OCI-LY7 (cell line): ENCODE results near the gene DQX1. TPM values are rescaled to one million over a fixed set of nuclear protein-coding genes. Genes with fewer than 3 reads are reported as not detected.

ENCODE experiments used
- BruUV-seq: library from RNA; stranded (reverse); fragments of 400-500 nt; replicated peaks from 2 replicates; lab custom pipeline; 2021; lab: Mats Ljungman, UMichigan
- CTCF ChIA-PET: fragments of 300-600 bp; sonication (Branson Sonifier 250); formaldehyde crosslinking; loops from one replicate; lab custom pipeline; 2022; ENCODE audit warnings: antibody characterized with exemption; ENCODE audit not compliant: unreplicated experiment; lab: Charles Lee
- POLR2A ChIA-PET: fragments of 300-600 bp; sonication (Branson Sonifier 250); formaldehyde crosslinking; loops from one replicate; lab custom pipeline; 2022; ENCODE audit warnings: antibody characterized with exemption; lab: Charles Lee
- DNase-seq: peaks from one replicate; pipeline ENCODE4 v3.0.0-alpha.2; 2015; ENCODE audit warnings: low spot score
- H2AFZ ChIP-seq: fragments of 200-600 bp; sonication (generic), shearing (Covaris generic); 2 replicates; pipeline ENCODE4 v1.6.1; 2014; ENCODE audit warnings: mild to moderate bottlenecking, antibody characterized with exemption, low read length, moderate library complexity
- H3K27ac ChIP-seq: fragments of 200-600 bp; sonication (generic); 2 replicates; pipeline ENCODE4 v1.5.1; 2014; ENCODE audit warnings: mixed run types, low read depth, mild to moderate bottlenecking, moderate library complexity, low read length, inconsistent platforms; ENCODE audit not compliant: poor library complexity, severe bottlenecking
- H3K36me3 ChIP-seq: fragments of 200-600 bp; sonication (generic); 2 replicates; pipeline ENCODE4 v1.6.1; 2014; ENCODE audit warnings: mild to moderate bottlenecking, antibody characterized with exemption, low read length, moderate library complexity, mixed read lengths; ENCODE audit not compliant: insufficient read depth
- H3K4me1 ChIP-seq: fragments of 200-600 bp; sonication (generic); 2 replicates; pipeline ENCODE4 v1.5.1; 2014; ENCODE audit warnings: mild to moderate bottlenecking, low read length; ENCODE audit not compliant: insufficient read depth, poor library complexity, severe bottlenecking
- H3K4me2 ChIP-seq: fragments of 200-600 bp; sonication (generic); 2 replicates; pipeline ENCODE4 v1.6.1; 2014; ENCODE audit warnings: mild to moderate bottlenecking, low read length
- H3K4me3 ChIP-seq: fragments of 200-600 bp; sonication (generic); 2 replicates; pipeline ENCODE4 v1.5.1; 2014; ENCODE audit warnings: mild to moderate bottlenecking, low read depth, low read length; ENCODE audit not compliant: poor library complexity, severe bottlenecking
- H3K79me2 ChIP-seq: fragments of 200-600 bp; sonication (generic); 2 replicates; pipeline ENCODE4 v1.6.1; 2016; ENCODE audit warnings: low read depth, mild to moderate bottlenecking, low read length, moderate library complexity, mixed read lengths; ENCODE audit not compliant: insufficient read depth
- H3K9me2 ChIP-seq: fragments of 200-600 bp; sonication (generic); 2 replicates; pipeline ENCODE4 v1.6.1; 2016; ENCODE audit warnings: mild to moderate bottlenecking, low read length, mixed read lengths; ENCODE audit not compliant: insufficient read depth
- H3K9me3 ChIP-seq: fragments of 200-600 bp; sonication (generic); 2 replicates; pipeline ENCODE4 v1.6.1; 2014; ENCODE audit warnings: mild to moderate bottlenecking, mixed run types, low read length, mixed read lengths
- H4K20me1 ChIP-seq: fragments of 200-600 bp; sonication (generic); 2 replicates; pipeline ENCODE4 v1.6.1; 2014; ENCODE audit warnings: mild to moderate bottlenecking, antibody characterized with exemption, low read length, moderate library complexity, mixed read lengths; ENCODE audit not compliant: insufficient read depth
- EZH2phosphoT487 ChIP-seq: fragments of 200-600 bp; sonication (generic); IDR thresholded peaks from 2 replicates; pipeline ENCODE4 v1.6.1; 2018; ENCODE audit warnings: low read depth, borderline replicate concordance, mild to moderate bottlenecking, mixed run types, antibody characterized with exemption, low read length, moderate library complexity, mixed read lengths
- intact Hi-C: fragments of 100-400 bp; cut with micrococcal nuclease; formaldehyde crosslinking; loops from one replicate; pipeline ENCODE4 v1.10.0; 2022; ENCODE audit not compliant: unreplicated experiment
- total RNA-seq, 2 experiments: library from RNA; depleted of rRNA in 1 of 2; stranded (reverse); fragments of >200 nt in 1 of 2; shearing (Covaris generic) in 1 of 2; gene quantifications; 2 replicates each; pipeline ENCODE4 v1.2.3, GENCODE V29; 2014 to 2022
- TF ChIP-seq, protein P1 (sequence below): fragments of 200-600 bp; sonication (generic); conservative IDR thresholded peaks from 2 replicates; pipeline ENCODE4 v1.5.1; 2014; ENCODE audit warnings: mild to moderate bottlenecking, antibody characterized with exemption, low read length, moderate library complexity, mixed read lengths

DQX1 gene
- total RNA-seq, 2 experiments from 2014 or later = 0.32 to 0.76 TPM

DNA sequence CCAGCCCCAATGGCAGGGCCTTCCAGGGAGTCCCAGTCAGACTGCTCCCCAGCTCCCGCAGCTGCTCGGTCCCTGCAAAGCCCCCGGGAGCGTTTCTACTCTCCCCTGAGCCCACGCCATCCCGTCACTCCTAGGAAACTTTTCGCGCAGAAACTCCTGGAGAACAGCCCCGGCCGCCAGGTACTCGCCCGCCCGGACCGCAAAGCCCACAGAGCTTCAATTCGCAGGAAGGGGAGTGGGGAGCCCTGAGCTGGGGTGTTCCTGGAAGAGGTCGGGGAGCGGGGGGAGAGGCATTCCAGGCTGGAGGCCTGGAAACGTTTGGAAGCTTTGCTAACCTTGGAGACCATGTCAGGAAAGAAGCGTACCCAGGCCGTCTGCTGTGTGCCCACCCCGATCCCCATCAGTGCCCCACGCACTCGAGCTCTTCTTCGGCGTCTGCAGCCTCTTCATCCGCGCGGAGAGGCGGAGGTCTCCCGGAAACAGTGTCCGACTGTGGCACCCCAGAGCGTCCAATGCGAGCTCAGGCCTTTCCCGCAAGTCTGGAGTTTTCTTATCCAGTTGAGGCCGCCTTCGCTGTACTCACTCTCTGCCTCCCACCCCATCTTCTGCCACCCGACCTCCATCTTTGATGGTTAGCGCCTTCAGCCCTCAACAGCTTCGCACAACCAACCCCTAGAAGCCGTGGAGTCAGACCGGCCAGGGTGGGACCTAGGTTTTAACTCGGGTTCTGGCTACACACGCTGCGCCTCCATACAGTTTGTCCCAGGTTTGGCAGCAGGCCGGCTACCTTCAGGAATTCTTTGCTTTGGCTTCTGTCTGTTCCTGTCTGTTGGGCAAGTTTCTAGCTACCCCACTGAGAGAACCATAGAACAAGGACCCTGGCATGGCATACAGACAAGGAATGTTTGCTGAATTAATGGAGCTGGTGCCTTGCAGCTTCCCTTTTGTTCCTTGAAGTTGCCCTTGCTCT is 22.2 kb downstream of the DQX1 start:
- Histone ChIP-seq H3K27ac (no peak overlapping the region), H3K4me3 (no peak overlapping the region), H3K4me1 (peaks cover 27% of the 10 kb centered on the region), H3K9me2 (no peaks in the 10 kb centered on the region), H4K20me1 (no peaks in the 10 kb centered on the region), H3K36me3 (peaks cover 15% of the 10 kb centered on the region), H3K4me2 (peak overlapping the region; percentile 45; the same call in 1 of the 2 replicates), H3K79me2 (peaks cover 5% of the 10 kb centered on the region; the same call in 1 of the 2 replicates), H2AFZ (no peak overlapping the region), H3K9me3 (no peaks in the 10 kb centered on the region)
- no TSS peak for BruUV-seq
- TF ChIP-seq, protein P1, sequence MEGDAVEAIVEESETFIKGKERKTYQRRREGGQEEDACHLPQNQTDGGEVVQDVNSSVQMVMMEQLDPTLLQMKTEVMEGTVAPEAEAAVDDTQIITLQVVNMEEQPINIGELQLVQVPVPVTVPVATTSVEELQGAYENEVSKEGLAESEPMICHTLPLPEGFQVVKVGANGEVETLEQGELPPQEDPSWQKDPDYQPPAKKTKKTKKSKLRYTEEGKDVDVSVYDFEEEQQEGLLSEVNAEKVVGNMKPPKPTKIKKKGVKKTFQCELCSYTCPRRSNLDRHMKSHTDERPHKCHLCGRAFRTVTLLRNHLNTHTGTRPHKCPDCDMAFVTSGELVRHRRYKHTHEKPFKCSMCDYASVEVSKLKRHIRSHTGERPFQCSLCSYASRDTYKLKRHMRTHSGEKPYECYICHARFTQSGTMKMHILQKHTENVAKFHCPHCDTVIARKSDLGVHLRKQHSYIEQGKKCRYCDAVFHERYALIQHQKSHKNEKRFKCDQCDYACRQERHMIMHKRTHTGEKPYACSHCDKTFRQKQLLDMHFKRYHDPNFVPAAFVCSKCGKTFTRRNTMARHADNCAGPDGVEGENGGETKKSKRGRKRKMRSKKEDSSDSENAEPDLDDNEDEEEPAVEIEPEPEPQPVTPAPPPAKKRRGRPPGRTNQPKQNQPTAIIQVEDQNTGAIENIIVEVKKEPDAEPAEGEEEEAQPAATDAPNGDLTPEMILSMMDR = no peak
- no peak for TF ChIP-seq EZH2phosphoT487
- ChIA-PET CTCF (interaction anchor here (0.5 to 1.0 kb wide), 3 partner anchors 27 to 455 kb away, joined by 3 to 7 read pairs (median 3); partner anchors contain the start of gene POLE4), POLR2A (no interaction called here)
- DNase-seq = no peak
- intact Hi-C loops = no loop called here

DNA sequence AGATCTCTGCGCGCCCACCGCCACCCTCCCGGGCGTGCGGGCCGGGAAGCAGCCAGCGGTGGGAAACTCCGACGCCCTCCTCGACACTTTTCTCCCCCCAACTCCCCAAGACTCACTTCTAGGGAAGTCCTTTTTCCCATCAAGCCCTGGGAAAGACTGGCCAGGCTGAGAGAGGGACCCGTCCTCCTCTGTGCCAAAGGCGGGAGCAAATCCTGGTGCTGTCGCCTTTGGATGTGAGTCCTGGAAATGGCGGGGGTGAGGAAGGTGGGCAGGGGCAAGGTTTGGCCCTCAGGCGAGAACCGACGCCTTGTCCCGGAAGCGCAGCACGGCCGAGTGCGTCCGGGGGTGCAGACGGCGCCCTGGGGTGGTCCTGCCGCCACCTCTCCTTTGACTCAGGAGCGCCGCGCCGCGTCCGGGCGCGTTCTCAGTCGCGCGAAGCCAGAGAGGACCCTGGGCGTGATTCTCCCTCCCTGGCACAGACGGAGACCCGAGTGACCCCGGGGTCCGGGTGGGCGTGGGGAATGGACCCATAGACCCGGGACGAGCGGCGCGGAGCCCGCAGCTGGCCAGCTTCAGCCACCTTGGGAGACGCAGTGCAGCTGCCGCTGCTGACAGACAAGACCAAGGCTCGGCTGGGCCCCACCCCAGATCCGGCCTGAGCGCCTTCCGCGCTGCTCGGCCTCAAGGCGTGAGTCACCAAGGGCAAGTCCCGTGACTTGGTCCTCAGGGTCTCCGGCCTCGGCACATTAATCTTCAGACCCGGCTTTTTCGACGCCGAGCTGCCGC is 23.1 kb downstream of the DQX1 start:
- ChIA-PET POLR2A (no interaction called here), CTCF (interaction anchor here (0.5 kb wide), 1 partner anchor 456 kb away, joined by 7 read pairs; the partner anchor contains the start of gene POLE4)
- H3K4me3 ChIP-seq = no peak overlapping the region
- H3K27ac ChIP-seq = no peak overlapping the region
- intact Hi-C loops = no loop called here
- peaks cover 5% of the 10 kb centered on the region; the same call in 1 of the 2 replicates for H3K79me2 ChIP-seq
- peaks cover 15% of the 10 kb centered on the region for H3K36me3 ChIP-seq
- H3K9me3 ChIP-seq = no peaks in the 10 kb centered on the region
- no peaks in the 10 kb centered on the region for H4K20me1 ChIP-seq
- no peaks in the 10 kb centered on the region for H3K9me2 ChIP-seq
- no peak for DNase-seq
- H3K4me2 ChIP-seq = peak overlapping the region; percentile 45; the same call in 1 of the 2 replicates
- H3K4me1 ChIP-seq = peaks cover 23% of the 10 kb centered on the region
- no peak for TF ChIP-seq EZH2phosphoT487
- TF ChIP-seq, protein P1 = peak; percentile 41; the same call in 1 of the 2 replicates
- BruUV-seq = no TSS peak
- no peak overlapping the region for H2AFZ ChIP-seq
